NOMO-1 treated with DMSO at 0.1 percent for 48 hours (cell line): Measurements from ENCODE around the gene PRELP.
A peak's percentile ranks its signal among the peaks of the same experiment; 100 is the strongest.
"Not testable (repeated sequence)": the region's sequence is repeated elsewhere in the genome, so short reads cannot be mapped to it uniquely, and the experiment has no call there.

Source experiments
- DNase-seq: peaks from one replicate; lab custom pipeline; 2025; ENCODE audit not compliant: unreplicated experiment; lab: John Stamatoyannopoulos, UW

The PRELP gene

GRCh38 chr1:203475012-203475981 is at the start of gene PRELP:
Gene PRELP (plus strand): TSS chr1:203475806. CDS start chr1:203483185, 7,379 bp downstream.
- no peak for DNase-seq

- no peak for DNase-seq
Observed at GRCh38 chr1:203426366-203426765, 49.2 kb upstream of the PRELP start.

- DNase-seq, result no peak
Observed at GRCh38 chr1:203426870-203427269, 48.7 kb upstream of the PRELP start.

GRCh38 chr1:203427451-203427850 is 48.2 kb upstream of the PRELP start:
- no peak for DNase-seq

- DNase-seq, result no peak
Observed at GRCh38 chr1:203428981-203429599, 46.5 kb upstream of the PRELP start.

GRCh38 chr1:203435615-203436014 is 40.0 kb upstream of the PRELP start:
- DNase-seq, result no peak

GRCh38 chr1:203437696-203438315 is 37.8 kb upstream of the PRELP start:
- no peak for DNase-seq

GRCh38 chr1:203439131-203439730 is 36.4 kb upstream of the PRELP start:
- DNase-seq, result no peak

GRCh38 chr1:203440771-203441170 is 34.8 kb upstream of the PRELP start:
- no peak for DNase-seq

GRCh38 chr1:203441766-203442165 is 33.8 kb upstream of the PRELP start:
- DNase-seq, result no peak

- no peak for DNase-seq
Observed at GRCh38 chr1:203442821-203443220, 32.8 kb upstream of the PRELP start.

GRCh38 chr1:203443296-203443695 is 32.3 kb upstream of the PRELP start:
- DNase-seq, result no peak

- DNase-seq, result no peak
Observed at GRCh38 chr1:203444171-203444576, 31.4 kb upstream of the PRELP start.

- peak; percentile 40 for DNase-seq
Observed at GRCh38 chr1:203447151-203447550, 28.5 kb upstream of the PRELP start.

GRCh38 chr1:203447598-203447997 is 28.0 kb upstream of the PRELP start:
- not testable (repeated sequence) for DNase-seq

GRCh38 chr1:203448521-203449061 is 27.0 kb upstream of the PRELP start:
- no peak for DNase-seq

GRCh38 chr1:203450001-203450400 is 25.6 kb upstream of the PRELP start:
- DNase-seq, result no peak

- no peak for DNase-seq
Observed at GRCh38 chr1:203450479-203451149, 25.0 kb upstream of the PRELP start.

GRCh38 chr1:203451836-203452784 is 23.5 kb upstream of the PRELP start:
- DNase-seq, result no peak
